Activated CD8-positive, alpha-beta T cell treated with anti-CD3 and anti-CD28 coated beads for 36 hours (primary cell): ENCODE measurements around the gene IGF2R. TPM values are rescaled to one million over a fixed set of nuclear protein-coding genes. Genes with fewer than 3 reads are reported as not detected.

Source experiments
- ATAC-seq: fragments of 200-7000 bp; cut with Tn5 transposase; one replicate; pipeline ENCODE4 v1.10.0; 2021; ENCODE audit warnings: mild to moderate bottlenecking, moderate library complexity
- CTCF ChIA-PET: fragments of 350-600 bp; sonication (Branson Sonifier 250); formaldehyde crosslinking; loops from one replicate; lab custom pipeline; 2021; ENCODE audit warnings: antibody characterized with exemption; lab: Charles Lee
- POLR2A ChIA-PET: fragments of 350-600 bp; sonication (Branson Sonifier 250); formaldehyde crosslinking; loops from one replicate; lab custom pipeline; 2021; ENCODE audit warnings: antibody characterized with exemption; lab: Charles Lee
- DNase-seq: peaks from one replicate; pipeline ENCODE4 v3.0.0-alpha.2; 2020
- H3K27ac Mint-ChIP-seq: one replicate; pipeline ENCODE4 v1.8.0; 2021; ENCODE audit warnings: mild to moderate bottlenecking, mixed read lengths
- H3K27me3 Mint-ChIP-seq: one replicate; pipeline ENCODE4 v1.8.0; 2021; ENCODE audit warnings: mixed read lengths
- H3K36me3 Mint-ChIP-seq: one replicate; pipeline ENCODE4 v1.8.0; 2021; ENCODE audit warnings: low read depth, mixed read lengths
- H3K4me1 Mint-ChIP-seq: one replicate; pipeline ENCODE4 v1.8.0; 2021; ENCODE audit warnings: low read depth, mixed read lengths
- H3K4me3 Mint-ChIP-seq: one replicate; pipeline ENCODE4 v1.8.0; 2021; ENCODE audit warnings: mild to moderate bottlenecking, moderate library complexity, mixed read lengths
- H3K9me3 Mint-ChIP-seq: one replicate; pipeline ENCODE4 v1.8.0; 2021; ENCODE audit warnings: mixed read lengths
- CTCF ChIP-seq: fragments of 200-600 bp; IDR thresholded peaks from one replicate; pipeline ENCODE4 v1.8.0; 2022; ENCODE audit warnings: antibody characterized with exemption, mild to moderate bottlenecking
- intact Hi-C: fragments of 100-400 bp; cut with micrococcal nuclease; formaldehyde crosslinking; loops from one replicate; pipeline ENCODE4 v1.10.0; 2022
- total RNA-seq, 2 experiments: library from RNA; stranded (reverse); gene quantifications; one replicate each; pipeline ENCODE4 v1.2.3, GENCODE V29; 2021

IGF2R gene
- total RNA-seq, 2 experiments from 2014 or later, result 81.7 to 82.4 TPM

GRCh38 chr6:160077024-160077423, 108.1 kb downstream of the IGF2R start:
- POLR2A ChIA-PET, result interaction anchor here (1.5 kb wide), 1 partner anchor 14 kb away, joined by 8 read pairs; no protein-coding TSS in a partner anchor
- intact Hi-C loops, result no loop called here
- Mint-ChIP-seq H3K36me3 (peaks cover 64% of the 10 kb centered on the region), H3K4me3 (no peak overlapping the region), H3K9me3 (no peaks in the 10 kb centered on the region), H3K27ac (no peak overlapping the region), H3K4me1 (no peaks in the 10 kb centered on the region), H3K27me3 (no peaks in the 10 kb centered on the region)
- DNase-seq (no peak), ATAC-seq (no peak)
- TF ChIP-seq CTCF, result no peak
- CTCF ChIA-PET, result interaction anchor here (1.6 kb wide), 1 partner anchor 443 kb away, joined by 5 read pairs; no protein-coding TSS in a partner anchor

GRCh38 chr6:160077526-160077925, 108.6 kb downstream of the IGF2R start:
- DNase-seq, result no peak
- Mint-ChIP-seq H3K4me3 (no peak overlapping the region), H3K36me3 (peaks cover 64% of the 10 kb centered on the region), H3K4me1 (no peaks in the 10 kb centered on the region), H3K27ac (no peak overlapping the region), H3K9me3 (no peaks in the 10 kb centered on the region), H3K27me3 (no peaks in the 10 kb centered on the region)
- intact Hi-C loops, result no loop called here
- ATAC-seq, result no peak
- ChIA-PET CTCF (no interaction called here), POLR2A (interaction anchor here (1.5 kb wide), 2 partner anchors 11 to 14 kb away, joined by 3 to 8 read pairs; no protein-coding TSS in a partner anchor)
- TF ChIP-seq CTCF, result no peak

GRCh38 chr6:160078883-160079685, 110.2 kb downstream of the IGF2R start:
- CTCF ChIA-PET, result no interaction called here
- H3K9me3 Mint-ChIP-seq, result no peaks in the 10 kb centered on the region
- no peak for DNase-seq
- no peaks in the 10 kb centered on the region for H3K27me3 Mint-ChIP-seq
- H3K4me1 Mint-ChIP-seq, result no peaks in the 10 kb centered on the region
- peaks cover 58% of the 10 kb centered on the region for H3K36me3 Mint-ChIP-seq
- intact Hi-C loops, result no loop called here
- TF ChIP-seq CTCF, result no peak
- H3K4me3 Mint-ChIP-seq, result no peak overlapping the region
- ATAC-seq, result no peak
- POLR2A ChIA-PET, result interaction anchor here (1.5 kb wide), 1 partner anchor 10 kb away, joined by 3 read pairs; no protein-coding TSS in a partner anchor
- no peak overlapping the region for H3K27ac Mint-ChIP-seq

GRCh38 chr6:160079686-160080043, 110.8 kb downstream of the IGF2R start:
- intact Hi-C loops, result no loop called here
- ChIA-PET POLR2A (no interaction called here), CTCF (no interaction called here)
- ATAC-seq (no peak), DNase-seq (no peak)
- Mint-ChIP-seq H3K4me3 (no peak overlapping the region), H3K27ac (no peak overlapping the region), H3K9me3 (no peaks in the 10 kb centered on the region), H3K36me3 (peaks cover 59% of the 10 kb centered on the region), H3K4me1 (no peaks in the 10 kb centered on the region), H3K27me3 (no peaks in the 10 kb centered on the region)
- no peak for TF ChIP-seq CTCF

GRCh38 chr6:160080097-160080496, 111.2 kb downstream of the IGF2R start:
- no peak for DNase-seq
- ATAC-seq, result no peak
- no peak overlapping the region for H3K27ac Mint-ChIP-seq
- no peaks in the 10 kb centered on the region for H3K9me3 Mint-ChIP-seq
- intact Hi-C loops, result no loop called here
- H3K4me3 Mint-ChIP-seq, result no peak overlapping the region
- no peak for TF ChIP-seq CTCF
- no peaks in the 10 kb centered on the region for H3K27me3 Mint-ChIP-seq
- no peaks in the 10 kb centered on the region for H3K4me1 Mint-ChIP-seq
- CTCF ChIA-PET, result no interaction called here
- H3K36me3 Mint-ChIP-seq, result peaks cover 59% of the 10 kb centered on the region
- POLR2A ChIA-PET, result no interaction called here
